ENCODE results near the gene RANGRF. TPM values are rescaled to one million over a fixed set of nuclear protein-coding genes. Genes with fewer than 3 reads are reported as not detected.

The RANGRF gene
- total RNA-seq, 1 donor from 2014 or later: 17.1 TPM

- DNase-seq (ENCODE audit: low read depth, low spot score): no peak
Measured at GRCh38 chr17:8273884-8274444, 14.5 kb upstream of the RANGRF start.

GRCh38 chr17:8274816-8275215 lies 13.7 kb upstream of the RANGRF start:
- no peak for DNase-seq (ENCODE audit: low read depth, low spot score)

- no peak for DNase-seq (ENCODE audit: low read depth, low spot score)
Measured at GRCh38 chr17:8275421-8276290, 12.8 kb upstream of the RANGRF start.

- no peak for DNase-seq (ENCODE audit: low read depth, low spot score)
Measured at GRCh38 chr17:8277317-8277716, 11.2 kb upstream of the RANGRF start.

- no peak for DNase-seq (ENCODE audit: low read depth, low spot score)
Measured at GRCh38 chr17:8282345-8282744, 6.1 kb upstream of the RANGRF start.

GRCh38 chr17:8283356-8283755 lies 5.1 kb upstream of the RANGRF start:
- DNase-seq (ENCODE audit: low read depth, low spot score): no peak

GRCh38 chr17:8284126-8284525 lies 4.3 kb upstream of the RANGRF start:
- no peak for DNase-seq (ENCODE audit: low read depth, low spot score)

GRCh38 chr17:8285270-8286181 lies 2.9 kb upstream of the RANGRF start:
- no peak for DNase-seq (ENCODE audit: low read depth, low spot score)

- no peak for DNase-seq (ENCODE audit: low read depth, low spot score)
Measured at GRCh38 chr17:8287651-8288335, 677 bp upstream of the RANGRF start.

GRCh38 chr17:8289103-8289397 lies 580 bp downstream of the RANGRF start:
- no peak for DNase-seq (ENCODE audit: low read depth, low spot score)

- DNase-seq (ENCODE audit: low read depth, low spot score): no peak
Measured at GRCh38 chr17:8290043-8290442, 1.6 kb downstream of the RANGRF start.

- no peak for DNase-seq (ENCODE audit: low read depth, low spot score)
Measured at GRCh38 chr17:8292639-8293395, 4.3 kb downstream of the RANGRF start.

GRCh38 chr17:8294361-8294760 lies 5.9 kb downstream of the RANGRF start:
- DNase-seq (ENCODE audit: low read depth, low spot score): no peak

- no peak for DNase-seq (ENCODE audit: low read depth, low spot score)
Measured at GRCh38 chr17:8294814-8295316, 6.4 kb downstream of the RANGRF start.

GRCh38 chr17:8300226-8300625 lies 11.8 kb downstream of the RANGRF start:
- no peak for DNase-seq (ENCODE audit: low read depth, low spot score)

GRCh38 chr17:8300627-8301242 lies 12.3 kb downstream of the RANGRF start:
- no peak for DNase-seq (ENCODE audit: low read depth, low spot score)

GRCh38 chr17:8310601-8311123 lies 22.2 kb downstream of the RANGRF start:
- DNase-seq (ENCODE audit: low read depth, low spot score): no peak

GRCh38 chr17:8311131-8311790 lies 22.8 kb downstream of the RANGRF start:
- DNase-seq (ENCODE audit: low read depth, low spot score): no peak

- no peak for DNase-seq (ENCODE audit: low read depth, low spot score)
Measured at GRCh38 chr17:8312251-8312650, 23.8 kb downstream of the RANGRF start.
